GM12891 (cell line): ENCODE results near the gene ARHGAP26.

Source experiments
- DNase-seq: peaks from one replicate; pipeline ENCODE4 v3.0.0; 2011; ENCODE audit warnings: low spot score; ENCODE audit not compliant: insufficient read length
- FAIRE-seq: peaks from 2 replicates; lab custom pipeline; 2011; peaks lifted over from hg19 to GRCh38; lab: Jason Lieb, UNC
- PAX5 ChIP-seq: IDR thresholded peaks from 2 replicates; pipeline ENCODE4 v1.6.1; 2011; ENCODE audit warnings: low read length, moderate library complexity, mild to moderate bottlenecking; ENCODE audit not compliant: insufficient read depth, severe bottlenecking
- POLR2A ChIP-seq: IDR thresholded peaks from 2 replicates; pipeline ENCODE4 v1.6.1; 2011; ENCODE audit warnings: low read depth, low read length, control low read depth
- POLR2AphosphoS5 ChIP-seq: IDR thresholded peaks from 2 replicates; pipeline ENCODE4 v1.6.1; 2011; ENCODE audit warnings: low read depth, low read length, control low read depth
- POU2F2 ChIP-seq: IDR thresholded peaks from 2 replicates; pipeline ENCODE4 v1.6.1; 2011; ENCODE audit warnings: low read depth, mild to moderate bottlenecking, control low read depth, low read length, moderate library complexity
- SPI1 ChIP-seq: IDR thresholded peaks from 2 replicates; pipeline ENCODE4 v1.6.1; 2011; ENCODE audit warnings: low read depth, low read length, control low read depth
- TAF1 ChIP-seq: IDR thresholded peaks from 2 replicates; pipeline ENCODE4 v1.6.1; 2011; ENCODE audit warnings: low read depth, low read length, control low read depth

The ARHGAP26 gene

GRCh38 chr5:143218517-143219170 is 448.5 kb downstream of the ARHGAP26 start:
- FAIRE-seq: peak; percentile 35

GRCh38 chr5:143219696-143220095 is 449.5 kb downstream of the ARHGAP26 start:
- no peak for DNase-seq
- FAIRE-seq: peak; percentile 67
- no peak for TF ChIP-seq POLR2A
- no peak for TF ChIP-seq TAF1

More at GRCh38 chr5:143218517-143219170, 448.5 kb downstream of the ARHGAP26 start:
- TF ChIP-seq TAF1: no peak
- TF ChIP-seq POLR2AphosphoS5: no peak
- TF ChIP-seq POLR2A: no peak
- no peak for TF ChIP-seq POU2F2
- TF ChIP-seq PAX5: no peak
- TF ChIP-seq SPI1: no peak
- DNase-seq: no peak

- FAIRE-seq (no peak), DNase-seq (no peak)
- TF ChIP-seq POLR2AphosphoS5 (no peak), TAF1 (no peak), PAX5 (no peak), SPI1 (no peak), POLR2A (no peak), POU2F2 (no peak)
Measured at GRCh38 chr5:143220748-143221251, 450.6 kb downstream of the ARHGAP26 start.

- DNase-seq (no peak), FAIRE-seq (peak; percentile 87)
- TF ChIP-seq TAF1: peak; percentile 59; the same call in 1 of the 2 replicates
- peak; percentile 99 for TF ChIP-seq SPI1
- TF ChIP-seq POU2F2: peak; percentile 25; the same call in 1 of the 2 replicates
- no peak for TF ChIP-seq PAX5
- no peak; the same call in 1 of the 2 replicates for TF ChIP-seq POLR2AphosphoS5
- peak; percentile 67; the same call in 1 of the 2 replicates for TF ChIP-seq POLR2A
Measured at GRCh38 chr5:143222287-143223231, 452.4 kb downstream of the ARHGAP26 start.

GRCh38 chr5:143224672-143225071 is 454.5 kb downstream of the ARHGAP26 start:
- DNase-seq (no peak), FAIRE-seq (no peak)
- TF ChIP-seq POU2F2: no peak
- TF ChIP-seq PAX5: no peak
- TF ChIP-seq TAF1: no peak
- no peak for TF ChIP-seq SPI1
- no peak for TF ChIP-seq POLR2A
- TF ChIP-seq POLR2AphosphoS5: no peak

- no peak for FAIRE-seq
- DNase-seq: no peak
- no peak for TF ChIP-seq PAX5
- no peak for TF ChIP-seq POU2F2
- TF ChIP-seq TAF1: no peak
- no peak for TF ChIP-seq POLR2AphosphoS5
- no peak for TF ChIP-seq POLR2A
- TF ChIP-seq SPI1: no peak
Measured at GRCh38 chr5:143225511-143225910, 455.3 kb downstream of the ARHGAP26 start.

GRCh38 chr5:143226361-143226760 is 456.2 kb downstream of the ARHGAP26 start:
- DNase-seq (no peak), FAIRE-seq (no peak)
- TF ChIP-seq TAF1: no peak

- FAIRE-seq (no peak), DNase-seq (no peak)
- TF ChIP-seq PAX5 (no peak), POLR2AphosphoS5 (no peak)
Measured at GRCh38 chr5:143226872-143227271, 456.7 kb downstream of the ARHGAP26 start.

GRCh38 chr5:143227301-143227700 is 457.1 kb downstream of the ARHGAP26 start:
- DNase-seq: no peak
- TF ChIP-seq POU2F2 (no peak), POLR2AphosphoS5 (no peak), TAF1 (no peak), PAX5 (no peak), SPI1 (no peak), POLR2A (no peak)
- no peak for FAIRE-seq

- TF ChIP-seq POLR2AphosphoS5: no peak
- TF ChIP-seq SPI1: no peak
- no peak for TF ChIP-seq TAF1
- no peak for TF ChIP-seq POU2F2
- no peak for TF ChIP-seq POLR2A
- no peak for TF ChIP-seq PAX5
- no peak for FAIRE-seq
- DNase-seq: no peak
Measured at GRCh38 chr5:143228597-143229293, 458.6 kb downstream of the ARHGAP26 start.
